Activated T-cell treated with anti-CD3 and anti-CD28 coated beads for 48 hours (primary cell): ENCODE measurements around the gene TRIM7.
A peak's percentile ranks its signal among the peaks of the same experiment; 100 is the strongest.
"Not testable (repeated sequence)": the region's sequence is repeated elsewhere in the genome, so short reads cannot be mapped to it uniquely, and the experiment has no call there.

ENCODE experiments used
- DNase-seq: peaks from one replicate; pipeline ENCODE4 v3.0.0-alpha.2; 2020; ENCODE audit warnings: low read depth

TRIM7 gene

DNA sequence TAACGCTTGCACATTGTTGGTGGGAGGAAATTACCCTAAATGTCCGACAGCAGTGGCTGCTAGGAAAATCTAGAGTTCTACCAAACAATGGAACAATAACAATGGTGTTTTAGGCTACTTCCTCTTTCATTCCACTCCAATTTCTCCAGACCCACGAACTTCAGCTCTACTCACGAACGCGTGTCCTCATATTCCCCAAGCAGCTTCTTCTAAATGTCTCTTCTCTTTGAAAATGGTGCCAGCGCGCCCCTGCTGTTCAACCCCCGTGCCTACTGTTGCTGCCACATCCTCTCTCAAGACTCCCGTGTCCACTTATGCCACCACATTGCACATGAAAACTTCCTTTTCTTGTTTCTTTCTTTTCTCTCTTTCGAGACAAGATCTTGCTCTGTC is 32.0 kb downstream of the TRIM7 start:
- no peak for DNase-seq

DNA sequence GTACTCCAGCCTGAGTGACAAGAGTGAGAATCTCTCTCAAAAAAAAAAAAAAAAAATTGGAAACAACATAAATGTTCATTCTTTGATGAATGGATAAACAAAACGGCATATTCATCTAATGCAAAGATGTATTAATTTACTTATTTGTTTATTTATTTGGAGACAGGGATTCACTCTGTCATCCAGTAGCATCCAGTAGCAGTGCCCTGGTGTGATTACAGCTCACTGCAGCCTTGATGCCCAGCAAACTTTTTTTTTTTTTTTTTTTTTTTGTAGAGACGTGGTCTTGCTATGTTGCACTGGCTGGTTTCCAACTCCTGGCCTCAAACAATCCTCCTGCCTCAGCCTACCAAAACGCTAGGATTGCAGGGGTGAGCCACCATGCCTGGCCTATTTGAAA is 33.2 kb downstream of the TRIM7 start:
- DNase-seq = no peak

DNA sequence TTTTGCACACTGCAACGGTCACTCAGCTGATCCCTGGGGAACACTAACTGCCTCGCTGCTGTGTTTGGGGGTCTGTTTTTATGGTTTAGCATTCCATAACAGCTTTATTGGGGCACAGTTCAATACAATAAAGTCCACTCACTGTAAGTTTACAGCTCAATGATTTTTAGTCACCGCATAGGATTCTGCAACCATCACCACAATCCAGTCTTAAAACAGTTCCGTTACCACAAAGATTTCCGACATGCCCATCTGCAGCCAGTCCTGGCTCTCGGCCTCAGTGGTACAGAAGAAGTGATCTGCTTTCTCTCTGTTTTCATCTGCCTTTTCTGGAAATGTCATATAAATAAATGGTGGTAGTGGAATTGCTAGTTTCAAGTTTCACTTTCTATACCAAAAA is 34.0 kb downstream of the TRIM7 start:
- no peak for DNase-seq

DNA sequence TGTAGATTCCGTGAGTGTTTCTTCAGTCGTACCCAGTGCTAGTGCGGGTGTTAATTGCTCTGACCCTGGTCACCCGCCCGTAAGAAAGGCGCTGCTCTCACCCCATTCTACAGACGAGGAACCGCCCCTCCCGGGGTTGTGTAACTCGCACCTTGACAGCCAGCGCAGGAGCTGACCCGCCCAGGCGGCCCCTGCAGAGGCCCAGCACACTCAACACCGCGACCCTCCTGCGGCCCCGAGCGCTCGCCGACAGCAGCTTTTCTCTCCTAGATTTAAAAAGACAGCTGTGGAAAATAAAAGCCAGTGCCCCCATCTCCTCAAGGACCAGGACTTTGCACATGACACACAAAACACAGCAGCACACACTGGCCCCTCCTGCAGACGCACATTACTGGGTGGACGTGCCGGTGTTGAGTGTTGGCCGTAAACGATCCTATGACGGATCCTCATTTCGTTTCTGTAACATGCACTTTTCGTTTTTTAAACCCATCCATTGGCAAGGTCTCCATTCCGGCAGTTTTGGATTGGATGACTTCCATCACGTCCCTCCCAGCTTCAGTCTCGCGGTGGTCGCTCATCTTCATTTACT is 34.7 kb downstream of the TRIM7 start:
- DNase-seq = no peak

DNA sequence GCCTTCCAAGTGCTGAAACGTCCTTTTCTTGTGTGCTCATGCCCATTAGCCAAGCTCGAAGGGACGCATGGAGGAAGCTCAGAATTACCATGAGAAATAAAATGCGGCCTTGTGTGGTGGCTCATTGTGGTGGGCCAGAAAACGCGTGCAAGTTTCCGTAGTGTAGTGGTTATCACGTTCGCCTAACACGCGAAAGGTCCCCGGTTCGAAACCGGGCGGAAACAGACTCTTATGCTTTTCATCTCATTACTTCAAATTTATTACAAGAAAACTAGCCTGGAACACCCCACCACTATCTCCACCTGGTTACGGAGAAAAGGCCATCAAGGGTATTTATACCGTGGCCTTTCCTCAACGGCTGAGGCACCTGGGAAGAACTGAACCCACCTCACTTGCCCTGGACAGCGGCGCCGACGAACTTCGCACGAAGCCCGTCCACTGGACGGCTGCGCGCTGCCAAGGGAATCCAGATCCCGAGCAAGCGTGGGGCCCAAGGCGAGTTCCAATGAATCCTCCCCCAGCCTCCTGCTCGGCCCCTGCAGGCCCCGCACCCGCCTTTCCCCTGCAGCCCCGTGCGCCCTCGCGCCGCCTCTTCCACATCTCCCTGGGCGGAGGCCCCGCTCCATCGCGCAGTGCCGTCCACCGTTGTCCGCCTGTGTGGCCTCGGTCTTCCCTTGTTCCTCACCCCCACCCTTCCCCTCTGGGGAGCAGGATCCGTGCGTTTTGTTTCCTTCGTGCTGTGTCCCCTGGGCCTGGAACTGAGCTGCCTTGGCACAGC is 35.3 kb downstream of the TRIM7 start:
- peak; percentile 85 for DNase-seq

DNA sequence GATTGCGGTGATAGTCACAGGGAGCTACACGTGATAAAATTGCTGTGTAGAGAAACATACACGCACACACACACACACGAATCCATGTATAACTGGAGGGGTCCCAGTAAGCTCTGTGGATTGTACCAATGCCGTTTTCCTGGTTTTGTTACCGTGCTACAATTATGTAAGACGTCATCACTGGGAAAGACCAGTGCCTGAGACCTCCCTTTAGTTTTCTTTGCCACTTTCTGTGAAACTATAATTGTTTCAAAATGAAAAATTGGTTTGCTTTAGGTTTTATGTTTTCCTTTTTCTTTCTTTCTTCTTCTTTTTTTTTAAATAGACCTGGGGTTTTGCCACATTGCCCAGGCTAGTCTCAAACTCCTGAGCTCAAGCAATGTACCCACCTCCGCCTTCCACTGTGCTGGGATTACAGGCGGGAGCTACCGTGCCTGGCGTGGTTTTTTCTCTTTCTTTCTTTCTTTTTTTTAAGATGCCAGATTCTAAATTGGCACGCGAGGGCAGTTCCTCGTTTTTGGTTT is 36.3 kb downstream of the TRIM7 start:
- DNase-seq = no peak

DNA sequence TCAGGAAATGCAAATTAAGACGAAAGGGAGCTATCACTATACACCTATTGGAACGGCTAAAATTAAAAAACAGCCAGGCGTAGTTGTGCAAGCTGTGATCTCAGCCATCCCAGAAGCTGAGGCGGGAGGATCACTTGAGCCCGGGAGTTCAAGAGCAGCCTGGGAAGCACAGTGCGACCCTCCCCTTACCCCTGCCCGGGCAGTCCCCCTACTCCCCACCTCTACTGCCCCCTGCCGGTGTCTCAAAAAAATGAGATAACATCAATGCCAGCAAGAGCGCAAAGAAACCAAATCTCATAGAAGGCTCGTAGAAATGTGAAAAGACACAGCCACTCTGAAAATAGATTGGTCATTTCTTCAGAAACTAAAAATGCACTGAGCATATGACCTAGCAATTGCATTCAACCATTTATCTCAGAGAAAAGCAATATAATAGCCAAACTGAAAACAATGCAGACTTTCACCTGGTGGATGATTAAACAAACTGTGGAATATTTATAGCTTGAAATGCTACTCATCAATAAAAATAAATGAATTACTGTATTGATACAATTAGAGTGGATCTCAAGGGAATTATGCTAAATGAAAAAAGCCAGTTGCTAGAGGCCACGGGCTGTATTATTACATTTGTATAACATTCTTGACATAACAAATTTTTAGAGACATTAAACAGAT is 37.0 kb downstream of the TRIM7 start:
- DNase-seq = no peak

DNA sequence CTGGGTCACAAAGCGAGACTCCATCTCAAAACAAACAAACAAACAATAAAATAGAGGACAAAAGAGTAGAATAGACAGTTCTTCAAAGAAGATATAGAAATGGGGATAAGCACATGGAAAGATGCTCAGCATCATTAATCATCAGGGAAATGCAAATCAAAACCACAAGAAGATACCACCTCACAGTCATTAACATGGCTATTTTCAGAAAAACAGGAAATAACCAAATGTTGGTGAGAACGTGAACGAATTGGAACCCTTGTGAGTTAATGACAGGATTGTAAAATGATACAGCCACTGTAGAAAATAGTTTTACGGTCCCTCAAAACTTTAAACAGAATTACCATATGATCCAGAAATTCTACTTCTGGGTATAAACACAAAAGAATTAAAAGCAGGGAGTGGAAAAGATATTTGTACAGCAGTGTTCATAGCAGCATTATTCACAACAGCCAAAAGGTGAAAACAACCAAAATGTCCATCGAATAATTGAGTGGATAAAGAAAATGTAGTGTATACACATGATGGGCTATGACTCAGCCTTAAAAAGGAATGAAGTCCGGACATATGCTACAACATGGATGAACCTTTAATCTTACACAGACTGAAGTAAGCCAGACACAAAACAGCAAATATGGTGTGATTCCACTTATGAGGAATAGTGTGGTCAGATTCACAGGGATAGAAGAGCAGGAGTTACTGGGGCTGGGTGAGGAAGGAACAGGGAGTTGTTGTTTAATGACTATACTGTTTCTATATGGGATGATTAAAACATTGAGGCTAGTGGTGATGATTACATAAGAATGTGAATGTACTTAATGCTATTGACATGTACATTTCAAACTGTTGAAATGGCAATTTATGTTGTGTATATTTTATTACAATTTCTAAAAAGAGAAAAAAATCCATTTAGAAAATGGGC is 37.9 kb downstream of the TRIM7 start:
- no peak for DNase-seq

DNA sequence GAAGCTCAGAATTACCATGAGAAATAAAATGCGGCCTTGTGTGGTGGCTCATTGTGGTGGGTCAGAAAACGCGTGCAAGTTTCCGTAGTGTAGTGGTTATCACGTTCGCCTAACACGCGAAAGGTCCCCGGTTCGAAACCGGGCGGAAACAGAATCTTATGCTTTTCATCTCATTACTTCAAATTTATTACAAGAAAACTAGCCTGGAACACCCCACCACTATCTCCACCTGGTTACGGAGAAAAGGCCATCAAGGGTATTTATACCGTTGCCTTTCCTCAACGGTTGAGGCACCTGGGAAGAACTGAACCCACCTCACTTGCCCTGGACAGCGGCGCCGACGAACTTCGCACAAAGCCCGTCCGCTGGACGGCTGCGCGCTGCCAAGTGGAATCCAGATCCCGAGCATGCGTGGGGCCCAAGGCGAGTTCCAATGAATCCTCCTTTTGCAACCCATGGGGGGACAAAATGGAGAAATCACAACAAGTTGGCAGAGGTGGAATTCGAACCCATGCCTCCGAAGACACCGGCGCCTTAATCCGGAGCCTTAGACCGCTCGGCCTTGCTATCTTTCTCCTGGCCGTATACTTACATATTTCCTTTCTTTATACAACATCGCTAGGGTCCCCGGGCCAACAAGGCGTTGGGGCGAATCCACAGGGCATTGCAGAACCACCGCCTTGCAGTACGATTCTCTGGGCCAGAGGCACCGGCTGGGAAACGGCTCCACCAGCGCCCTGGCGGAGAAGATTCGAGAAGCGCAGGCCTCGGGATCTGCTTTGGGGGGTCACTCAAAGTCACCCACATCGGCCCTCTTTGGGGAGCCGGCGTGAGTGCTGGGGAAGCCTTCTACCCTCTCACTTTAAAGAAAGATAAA is 40.7 kb downstream of the TRIM7 start:
- no peak for DNase-seq

DNA sequence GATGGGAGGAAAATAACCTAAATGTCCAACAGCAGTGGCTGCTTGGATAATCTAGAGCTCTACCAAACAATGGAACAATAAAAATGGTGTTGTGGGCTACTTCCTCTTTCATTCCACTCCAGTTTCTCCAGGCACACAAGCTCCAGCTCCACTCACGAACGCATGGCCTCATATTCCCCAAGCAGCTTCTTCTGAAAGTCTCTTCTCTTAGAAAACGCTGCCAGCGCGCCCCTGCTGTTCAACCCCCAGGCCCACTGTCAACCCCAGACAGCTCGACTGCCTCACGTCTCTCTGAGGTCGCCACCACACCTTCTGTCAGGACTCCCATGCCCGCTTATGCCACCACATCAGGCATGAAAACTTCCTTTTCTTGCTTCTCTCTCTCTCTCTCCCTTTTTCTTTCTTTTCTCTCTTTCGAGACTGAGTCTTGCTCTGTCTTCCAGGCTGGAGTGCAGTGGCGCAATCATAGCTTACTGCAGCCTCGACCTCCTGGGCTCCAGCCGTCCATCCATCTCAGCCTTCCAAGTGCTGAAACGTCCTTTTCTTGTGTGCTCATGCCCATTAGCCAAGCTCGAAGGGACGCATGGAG is 41.4 kb downstream of the TRIM7 start:
- no peak for DNase-seq

DNA sequence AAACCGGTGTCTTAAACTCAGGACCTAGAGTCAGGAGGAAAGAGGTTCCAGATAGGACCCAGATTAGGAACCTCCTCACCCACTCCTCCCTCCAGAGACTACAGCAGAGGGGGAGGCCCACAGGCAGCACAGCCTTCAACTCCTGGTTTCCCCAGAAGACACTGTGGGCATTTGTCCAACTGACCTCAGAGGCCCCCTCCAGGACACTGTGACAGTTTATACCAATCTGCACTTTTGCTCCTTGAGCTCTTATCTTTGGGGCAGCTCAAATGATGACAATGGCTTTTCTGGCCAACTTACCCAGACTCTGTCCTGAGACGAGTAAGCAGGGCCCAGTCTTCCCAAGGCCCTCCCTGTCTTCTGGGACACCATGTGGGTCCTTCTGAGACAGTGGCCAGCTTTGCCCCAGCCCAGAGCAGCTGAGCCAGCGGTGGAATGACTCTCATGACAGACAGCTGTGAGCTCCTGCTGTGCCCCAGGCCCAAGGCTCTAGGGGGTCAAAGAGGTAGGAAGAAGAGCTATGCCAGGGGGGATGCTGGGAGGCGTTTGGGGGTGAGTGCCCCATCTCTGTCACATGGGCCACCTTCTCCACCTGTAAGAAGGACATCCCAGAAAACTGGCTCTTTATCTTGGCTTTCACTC is 43.3 kb downstream of the TRIM7 start:
- DNase-seq = no peak

DNA sequence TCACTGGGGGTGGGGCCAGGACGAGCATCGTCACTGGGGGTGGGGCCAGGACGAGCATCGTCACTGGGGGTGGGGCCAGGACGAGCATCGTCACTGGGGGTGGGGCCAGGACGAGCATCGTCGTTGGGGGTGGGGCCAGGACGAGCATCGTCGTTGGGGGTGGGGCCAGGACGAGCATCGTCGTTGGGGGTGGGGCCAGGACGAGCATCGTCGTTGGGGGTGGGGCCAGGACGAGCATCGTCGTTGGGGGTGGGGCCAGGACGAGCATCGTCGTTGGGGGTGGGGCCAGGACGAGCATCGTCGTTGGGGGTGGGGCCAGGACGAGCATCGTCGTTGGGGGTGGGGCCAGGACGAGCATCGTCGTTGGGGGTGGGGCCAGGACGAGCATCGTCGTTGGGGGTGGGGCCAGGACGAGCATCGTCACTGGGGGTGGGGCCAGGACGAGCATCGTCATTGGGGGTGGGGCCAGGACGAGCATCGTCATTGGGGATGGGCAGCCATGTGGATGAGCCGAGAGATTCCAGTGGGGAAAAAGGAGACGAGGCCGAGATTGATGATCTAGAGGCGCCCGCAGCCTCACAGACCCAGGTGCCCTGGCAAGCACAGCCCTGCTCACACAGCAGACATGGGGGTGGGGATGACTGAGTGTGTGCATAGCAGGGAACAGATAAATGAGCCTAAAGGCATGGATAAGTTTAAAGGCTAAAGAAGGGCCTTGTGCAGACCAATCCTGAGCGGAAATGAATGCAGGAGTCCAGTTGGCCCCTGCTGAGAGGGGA is 44.1 kb downstream of the TRIM7 start:
- not testable (repeated sequence) for DNase-seq

DNA sequence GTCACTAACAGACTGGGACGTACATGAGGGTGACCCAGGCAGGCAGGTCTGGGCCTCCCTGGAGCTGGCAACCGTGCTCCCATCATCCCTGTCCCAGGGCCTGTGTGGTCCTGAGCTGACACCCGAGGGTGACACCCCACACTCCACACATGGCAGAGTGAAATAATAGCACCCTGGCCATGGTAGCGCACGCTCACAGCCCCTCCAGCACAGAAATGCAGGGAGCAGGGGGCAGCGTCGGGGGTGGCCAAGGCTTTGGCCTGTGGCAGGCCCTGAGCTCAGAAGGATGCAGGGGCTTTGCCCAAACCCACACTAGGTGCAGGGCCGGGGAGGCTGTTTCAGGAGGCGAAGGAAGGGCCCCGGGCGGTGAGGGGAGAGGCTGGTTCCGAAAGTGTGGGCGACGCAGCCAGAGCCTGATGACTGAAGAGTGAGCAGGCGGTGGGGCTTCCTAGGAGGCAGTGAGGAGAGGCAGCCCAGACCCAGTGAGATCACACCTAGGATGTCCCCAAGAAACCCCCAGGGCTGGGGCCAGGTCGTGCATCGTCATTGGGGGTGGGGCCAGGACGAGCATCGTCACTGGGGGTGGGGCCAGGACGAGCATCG is 44.7 kb downstream of the TRIM7 start:
- peak; percentile 79 for DNase-seq

DNA sequence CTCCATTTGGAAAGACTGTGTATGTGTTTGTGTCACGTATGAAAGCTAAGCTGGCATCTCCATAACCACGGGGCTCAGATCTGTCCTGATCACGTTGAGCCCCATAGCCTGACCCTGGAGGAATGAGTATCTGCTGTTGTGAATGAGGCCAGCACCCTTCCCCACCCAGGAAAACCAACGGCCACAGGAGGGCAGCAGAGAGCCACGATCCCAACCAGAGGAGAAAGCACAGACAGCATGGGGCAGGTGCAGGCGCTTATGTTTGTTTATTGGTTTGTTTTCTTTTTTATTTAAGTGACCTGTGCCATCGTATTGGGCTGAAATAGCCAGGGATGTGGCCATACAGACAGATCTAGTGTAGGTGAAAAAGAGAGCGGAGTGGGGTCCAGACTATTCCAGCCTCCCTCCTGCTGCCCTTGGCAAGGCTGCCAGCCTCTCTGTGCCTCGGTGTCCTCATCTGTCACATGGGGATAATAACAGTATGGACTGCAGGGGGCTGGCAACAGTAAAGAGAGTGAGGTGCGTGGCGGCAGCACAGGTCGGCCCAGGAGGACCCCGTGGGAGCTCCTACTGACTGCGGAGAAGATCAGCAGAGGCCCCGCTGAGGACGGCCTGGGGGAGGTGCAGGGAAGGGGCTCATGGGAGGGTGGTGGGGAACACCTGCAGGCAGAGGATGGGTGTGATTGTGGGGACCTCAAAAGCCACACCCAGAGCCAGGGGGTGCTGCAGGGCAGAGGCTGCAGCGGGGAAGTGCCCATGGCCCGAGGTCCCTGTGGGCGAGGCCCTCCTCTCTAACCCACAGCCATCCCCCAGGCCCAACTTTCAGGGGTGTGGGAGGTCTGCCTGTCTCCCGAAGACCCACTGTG is 45.5 kb downstream of the TRIM7 start:
- peak; percentile 87 for DNase-seq

DNA sequence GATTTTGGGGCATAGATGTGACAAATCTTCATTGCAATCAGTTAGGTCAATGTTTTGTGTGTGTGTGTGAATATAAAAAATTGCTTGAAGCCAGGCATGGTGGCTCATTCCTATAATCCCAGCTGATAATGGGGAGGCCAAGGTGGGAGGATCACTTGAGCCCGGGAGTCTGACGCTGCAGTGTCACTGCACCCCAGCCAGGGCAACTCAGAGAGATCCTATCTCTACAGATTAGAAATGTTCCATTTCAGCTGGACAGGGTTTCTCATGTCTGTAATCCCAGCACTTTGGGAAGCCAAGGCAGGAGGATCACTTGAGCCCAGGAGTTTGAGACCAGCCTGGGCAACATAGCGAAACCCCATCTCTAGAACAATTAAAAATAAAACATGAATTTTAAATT is 46.1 kb downstream of the TRIM7 start:
- DNase-seq = no peak

DNA sequence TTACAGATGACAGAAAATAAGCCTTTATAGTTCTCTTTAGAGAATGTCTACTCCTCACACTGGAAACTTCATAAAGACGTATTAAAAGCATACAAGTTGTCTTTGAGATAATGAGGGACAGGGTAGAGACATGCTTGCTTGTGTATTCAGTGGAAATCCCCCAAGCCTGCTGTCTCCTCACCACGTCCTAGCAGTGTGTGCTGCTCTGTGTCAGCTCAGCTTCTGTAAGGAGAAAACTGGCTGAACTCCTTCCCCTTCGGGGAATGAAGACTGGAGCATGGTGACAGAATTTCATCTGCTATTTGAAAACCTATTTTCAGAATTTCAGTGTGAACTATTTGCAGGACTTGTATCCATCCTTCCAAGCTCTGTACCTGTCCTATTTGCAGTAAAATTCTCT is 48.2 kb downstream of the TRIM7 start:
- DNase-seq = no peak

DNA sequence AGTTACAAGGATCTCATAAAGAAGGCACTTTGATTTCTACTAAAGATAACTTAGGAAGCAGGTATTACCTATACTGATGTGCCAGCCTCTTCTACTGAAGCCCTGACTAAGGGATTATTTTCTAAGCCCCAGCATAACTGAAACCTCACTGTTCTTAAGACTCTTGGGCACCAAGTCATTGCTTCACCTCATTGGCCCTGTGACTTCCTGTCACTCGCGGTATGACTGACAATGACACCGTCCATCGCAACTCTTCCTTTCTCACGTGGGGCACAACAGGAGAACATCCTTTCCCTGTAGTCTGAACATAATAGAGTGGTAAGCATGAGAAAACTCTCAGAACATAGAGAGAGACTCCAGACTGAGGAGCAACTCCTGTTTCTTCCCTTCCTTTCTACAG is 51.2 kb downstream of the TRIM7 start:
- DNase-seq = no peak

DNA sequence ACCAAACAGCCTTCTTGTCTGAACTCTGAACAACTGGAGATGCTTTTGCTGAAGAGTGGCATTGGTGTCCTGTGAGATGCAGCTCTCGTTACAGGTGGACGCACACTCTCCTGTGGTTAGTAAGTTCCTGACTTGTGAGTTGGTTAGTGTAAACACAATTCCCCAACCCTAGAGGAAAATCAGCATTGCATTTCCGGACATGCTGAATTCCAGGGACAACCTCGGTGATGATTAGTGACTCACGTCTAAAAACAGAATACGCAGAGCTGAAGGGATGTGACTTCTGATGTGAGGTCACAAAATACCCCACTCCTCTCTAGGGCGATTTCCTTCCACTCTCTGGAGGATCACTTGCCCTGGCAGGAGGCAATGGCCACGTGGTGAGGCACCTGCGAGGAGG is 52.6 kb downstream of the TRIM7 start:
- DNase-seq = no peak
